ENCODE results near the gene MYO7A.

The MYO7A gene

DNA sequence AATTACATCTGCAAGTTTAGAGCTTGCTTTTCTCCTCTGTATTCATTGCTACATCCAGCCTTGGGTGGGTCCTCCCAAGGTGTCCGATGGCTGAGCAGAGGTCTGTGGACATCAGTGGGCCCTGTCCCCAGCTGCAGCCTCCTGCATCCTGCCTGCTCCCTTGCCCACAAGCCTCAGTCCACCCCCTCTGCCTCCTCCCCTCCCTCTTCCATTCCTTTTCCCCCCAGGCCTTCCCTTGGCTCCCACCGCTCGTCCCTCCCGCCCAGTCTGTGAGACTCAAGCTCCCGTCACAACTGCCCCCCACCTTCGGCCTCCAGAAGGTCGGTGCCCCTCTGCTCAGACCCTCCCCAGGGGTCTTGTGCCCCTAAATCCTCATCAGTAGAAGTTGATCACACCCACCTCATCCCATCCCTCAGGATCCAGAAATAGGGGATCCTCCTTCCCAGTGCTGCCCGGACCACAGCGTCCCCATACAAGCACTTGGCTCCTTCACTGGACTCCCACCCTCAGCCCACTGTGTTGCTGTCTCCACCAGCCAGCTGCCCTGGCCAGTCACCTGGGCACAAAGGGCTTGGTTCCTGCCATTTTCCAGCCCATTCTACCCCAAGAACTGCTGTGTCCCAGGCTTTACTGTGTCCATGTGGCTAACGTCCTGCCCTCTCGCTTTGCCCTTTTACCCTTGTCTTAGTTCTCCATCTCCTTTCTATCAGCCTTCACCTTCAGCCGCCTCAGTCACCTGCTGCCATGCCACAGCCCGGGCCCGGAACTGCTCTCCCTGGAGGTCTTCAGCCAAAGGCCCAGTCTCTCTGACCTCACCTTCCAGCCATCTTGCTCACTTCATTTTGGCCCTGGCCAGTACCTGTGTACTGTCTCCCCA lies 27.6 kb upstream of the MYO7A start:
- TF ChIP-seq POLR2A (IDR thresholded peaks at IDR 0.05; ENCODE audit: low read length) = no peak
- TF ChIP-seq GATA1 (IDR thresholded peaks at IDR 0.05; ENCODE audit: low read depth, low read length) = no peak
- DNase-seq = no peak

DNA sequence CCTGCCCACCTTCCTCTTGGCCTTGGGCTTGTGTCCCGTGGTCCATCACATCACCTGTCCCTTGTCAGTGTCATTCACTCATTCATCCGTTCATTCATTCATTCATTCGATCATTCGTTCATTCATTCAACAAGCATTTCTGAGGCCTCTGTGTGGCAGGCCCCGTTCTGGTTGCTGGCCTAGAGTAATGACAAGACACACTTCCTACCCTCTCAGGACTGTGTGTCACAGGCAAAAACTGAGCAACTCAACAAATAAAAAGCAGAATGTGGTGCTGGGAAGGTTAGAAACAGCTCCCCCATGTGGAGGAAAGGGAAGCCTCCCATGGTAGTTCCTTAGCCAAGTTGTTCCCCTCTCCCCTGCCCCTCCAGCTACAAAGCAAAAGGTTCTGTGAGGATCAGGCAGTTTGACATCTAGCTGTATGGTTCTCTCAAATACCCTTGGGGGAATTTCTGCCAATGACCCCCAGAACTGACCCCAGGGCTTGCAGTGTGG lies 27.0 kb upstream of the MYO7A start:
- peak; percentile 37 to 46 for DNase-seq
- TF ChIP-seq GATA1 (IDR thresholded peaks at IDR 0.05; ENCODE audit: low read depth, low read length) (no peak), POLR2A (IDR thresholded peaks at IDR 0.05; ENCODE audit: low read length) (no peak)

DNA sequence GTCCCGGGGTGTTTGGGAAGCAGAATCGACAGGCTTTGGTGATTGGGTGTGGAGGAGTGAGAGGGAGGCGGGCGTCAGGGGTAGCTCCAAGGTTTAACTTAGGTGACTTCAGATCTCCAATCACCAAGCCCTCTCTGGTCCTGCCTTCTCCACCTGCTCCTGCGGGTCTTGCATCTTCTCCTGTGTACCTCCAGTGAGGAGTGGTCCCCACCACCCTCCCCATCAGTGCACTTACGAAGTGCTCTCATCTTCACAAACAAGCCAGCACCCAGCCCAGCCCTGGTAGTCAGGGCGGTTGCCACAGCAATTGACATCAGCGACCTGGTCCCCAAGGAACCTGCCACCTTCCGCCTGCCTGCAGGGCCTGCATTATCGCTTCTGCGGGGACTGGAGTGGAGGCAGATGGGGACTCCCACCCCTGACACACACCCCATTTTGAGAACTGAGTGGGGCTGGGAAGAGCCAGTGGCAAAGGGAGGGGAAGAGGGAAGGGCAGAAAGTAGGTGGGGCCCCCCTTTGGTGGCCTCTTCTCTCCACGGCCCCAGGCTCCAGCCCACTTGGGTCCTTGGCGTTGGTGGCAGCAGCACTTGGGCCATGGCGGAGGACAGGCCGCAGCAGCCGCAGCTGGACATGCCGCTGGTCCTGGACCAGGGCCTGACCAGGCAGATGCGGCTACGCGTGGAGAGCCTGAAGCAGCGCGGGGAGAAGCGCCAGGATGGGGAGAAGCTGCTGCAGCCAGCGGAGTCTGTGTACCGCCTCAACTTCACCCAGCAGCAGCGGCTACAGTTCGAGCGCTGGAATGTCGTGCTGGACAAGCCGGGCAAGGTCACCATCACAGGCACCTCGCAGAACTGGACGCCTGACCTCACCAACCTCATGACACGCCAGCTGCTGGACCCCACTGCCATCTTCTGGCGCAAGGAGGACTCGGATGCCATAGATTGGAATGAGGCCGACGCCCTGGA lies 25.5 kb upstream of the MYO7A start, which contains the start of gene OMP:
OMP (plus strand) TSS at position 595 of the 965 bp plus-strand sequence; CDS start at position 595, 0 bp downstream.
- DNase-seq = no peak
- TF ChIP-seq GATA1 (IDR thresholded peaks at IDR 0.05; ENCODE audit: low read depth, low read length) (no peak), POLR2A (IDR thresholded peaks at IDR 0.05; ENCODE audit: low read length) (no peak)

DNA sequence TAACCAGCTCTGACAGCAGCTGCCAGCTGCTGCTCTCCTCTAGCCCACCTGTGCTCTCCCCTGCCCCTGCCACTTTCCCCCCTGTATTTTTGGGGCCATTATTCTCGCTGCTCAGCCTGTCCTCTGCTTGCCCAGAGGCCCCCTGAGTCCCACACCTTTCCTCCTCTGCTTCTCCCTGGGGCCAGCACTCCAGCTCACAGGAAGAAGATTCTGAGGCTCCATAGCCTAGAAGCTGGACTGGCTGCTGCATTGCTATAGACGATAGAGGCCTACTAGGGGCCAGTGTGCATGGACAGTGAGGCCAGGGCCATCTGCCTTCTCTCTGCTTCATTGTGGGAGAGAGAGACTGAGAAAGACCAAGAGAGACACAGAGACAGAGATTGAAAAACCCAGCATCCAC lies 24.7 kb upstream of the MYO7A start:
- TF ChIP-seq POLR2A (IDR thresholded peaks at IDR 0.05; ENCODE audit: low read length) (no peak), GATA1 (IDR thresholded peaks at IDR 0.05; ENCODE audit: low read depth, low read length) (no peak)
- DNase-seq = no peak

DNA sequence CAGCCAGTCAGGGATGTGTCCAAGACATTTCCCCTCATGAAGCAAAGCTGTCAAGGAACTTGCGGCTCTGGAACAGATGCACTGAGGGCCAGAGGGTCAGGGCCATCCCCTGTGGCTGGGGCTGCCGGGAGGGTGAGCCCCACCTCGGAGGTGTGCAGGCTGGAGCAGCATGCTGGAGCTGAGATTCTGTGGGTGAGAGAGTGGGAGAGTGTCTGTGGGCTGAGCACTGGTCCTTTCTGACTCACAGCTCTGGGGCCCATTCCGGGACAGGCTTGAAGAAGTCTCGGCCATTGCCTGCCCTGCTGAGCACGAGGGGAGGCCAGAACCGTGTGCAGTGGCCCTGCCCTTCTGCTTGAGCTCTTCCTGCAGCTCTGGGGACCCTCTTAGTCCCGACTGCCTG lies 23.3 kb upstream of the MYO7A start:
- no peak for DNase-seq
- TF ChIP-seq POLR2A (IDR thresholded peaks at IDR 0.05; ENCODE audit: low read length) (no peak), GATA1 (IDR thresholded peaks at IDR 0.05; ENCODE audit: low read depth, low read length) (no peak)

DNA sequence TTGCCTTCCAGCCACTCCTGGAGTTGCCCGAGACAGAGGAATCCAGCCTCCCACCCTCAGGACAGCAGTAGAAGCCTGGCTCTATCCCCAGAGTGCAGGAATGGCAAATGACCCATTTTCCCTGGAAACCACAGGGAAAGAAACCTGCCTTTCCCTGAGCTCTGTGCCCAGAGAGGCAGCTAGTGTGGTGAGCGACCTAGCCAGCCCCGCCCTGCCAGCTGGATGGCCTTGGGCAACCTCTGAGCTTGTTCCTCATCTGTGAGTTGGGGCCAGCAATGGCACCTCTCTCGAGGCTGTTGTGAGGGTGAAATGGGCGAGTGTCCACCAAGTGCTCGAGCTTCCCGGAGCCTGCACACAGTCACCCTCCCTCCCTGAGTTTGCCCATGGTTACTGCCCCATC lies 21.7 kb upstream of the MYO7A start:
- TF ChIP-seq POLR2A (IDR thresholded peaks at IDR 0.05; ENCODE audit: low read length) = no peak
- TF ChIP-seq GATA1 (IDR thresholded peaks at IDR 0.05; ENCODE audit: low read depth, low read length) = no peak
- DNase-seq = no peak

DNA sequence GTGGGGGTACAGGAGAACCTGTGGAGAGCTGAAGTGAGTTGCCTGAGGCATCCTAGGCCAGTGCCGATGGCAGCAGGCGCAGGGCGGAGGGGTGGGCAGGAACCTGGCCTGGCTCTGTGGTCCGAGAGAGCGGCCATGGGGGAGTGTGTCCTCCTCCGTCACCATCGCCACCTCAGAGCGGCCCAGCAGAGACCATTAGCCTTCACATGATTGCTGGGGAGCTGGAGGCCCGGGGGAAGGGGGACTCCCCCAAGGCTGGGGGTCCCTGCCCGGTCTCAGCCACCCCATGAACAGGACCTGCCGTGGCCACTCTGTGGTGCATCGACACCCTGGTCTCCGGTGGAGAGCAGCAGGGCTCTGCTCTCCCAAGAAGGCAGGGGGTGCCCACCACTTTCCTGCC lies 21.3 kb upstream of the MYO7A start:
- TF ChIP-seq POLR2A (IDR thresholded peaks at IDR 0.05; ENCODE audit: low read length) (no peak), GATA1 (IDR thresholded peaks at IDR 0.05; ENCODE audit: low read depth, low read length) (no peak)

DNA sequence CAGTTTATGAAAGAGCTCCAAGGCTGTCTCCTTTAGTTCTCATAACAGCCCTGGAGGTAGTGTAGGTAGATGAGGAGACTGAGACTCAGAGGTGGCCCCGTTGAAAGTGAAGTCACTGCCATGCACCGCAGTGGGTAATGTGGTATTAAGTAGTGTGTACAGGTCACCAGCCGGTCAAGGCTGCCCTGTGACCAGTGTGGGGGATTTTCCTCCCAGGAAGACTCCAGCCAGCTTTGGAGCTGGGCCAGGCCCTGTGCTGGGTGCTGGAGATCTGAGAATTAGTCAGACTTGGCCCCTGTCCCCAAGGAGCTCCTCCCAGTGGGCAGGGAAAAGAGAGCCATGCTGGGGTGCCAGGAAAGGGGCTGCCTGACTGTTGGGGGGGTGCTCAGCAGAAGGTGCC lies 20.1 kb upstream of the MYO7A start:
- no peak for DNase-seq
- TF ChIP-seq POLR2A (IDR thresholded peaks at IDR 0.05; ENCODE audit: low read length) = no peak
- TF ChIP-seq GATA1 (IDR thresholded peaks at IDR 0.05; ENCODE audit: low read depth, low read length) = no peak

More for the DNA sequence above, 21.3 kb upstream of the MYO7A start:
- DNase-seq = no peak

DNA sequence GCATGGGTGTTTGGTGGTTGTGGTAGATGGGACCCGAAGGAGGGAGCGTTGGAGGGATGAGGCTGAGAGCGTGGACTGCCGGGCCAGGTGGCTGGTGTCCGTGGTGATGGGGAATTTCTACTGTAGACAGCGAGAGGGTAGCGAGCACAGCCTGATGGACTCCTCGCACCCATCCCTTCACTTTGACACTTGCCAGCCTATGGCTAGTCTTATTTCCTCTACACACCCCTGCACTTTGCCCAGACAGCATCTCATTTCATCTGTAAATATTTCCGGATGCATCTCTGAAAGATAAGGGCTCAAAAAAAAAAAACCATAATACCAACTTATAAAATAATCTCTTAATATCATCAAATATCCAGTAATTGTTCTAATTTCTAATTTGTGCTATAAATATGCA lies 19.6 kb upstream of the MYO7A start:
- no peak for TF ChIP-seq GATA1 (IDR thresholded peaks at IDR 0.05; ENCODE audit: low read depth, low read length)
- no peak for TF ChIP-seq POLR2A (IDR thresholded peaks at IDR 0.05; ENCODE audit: low read length)
- DNase-seq = no peak

DNA sequence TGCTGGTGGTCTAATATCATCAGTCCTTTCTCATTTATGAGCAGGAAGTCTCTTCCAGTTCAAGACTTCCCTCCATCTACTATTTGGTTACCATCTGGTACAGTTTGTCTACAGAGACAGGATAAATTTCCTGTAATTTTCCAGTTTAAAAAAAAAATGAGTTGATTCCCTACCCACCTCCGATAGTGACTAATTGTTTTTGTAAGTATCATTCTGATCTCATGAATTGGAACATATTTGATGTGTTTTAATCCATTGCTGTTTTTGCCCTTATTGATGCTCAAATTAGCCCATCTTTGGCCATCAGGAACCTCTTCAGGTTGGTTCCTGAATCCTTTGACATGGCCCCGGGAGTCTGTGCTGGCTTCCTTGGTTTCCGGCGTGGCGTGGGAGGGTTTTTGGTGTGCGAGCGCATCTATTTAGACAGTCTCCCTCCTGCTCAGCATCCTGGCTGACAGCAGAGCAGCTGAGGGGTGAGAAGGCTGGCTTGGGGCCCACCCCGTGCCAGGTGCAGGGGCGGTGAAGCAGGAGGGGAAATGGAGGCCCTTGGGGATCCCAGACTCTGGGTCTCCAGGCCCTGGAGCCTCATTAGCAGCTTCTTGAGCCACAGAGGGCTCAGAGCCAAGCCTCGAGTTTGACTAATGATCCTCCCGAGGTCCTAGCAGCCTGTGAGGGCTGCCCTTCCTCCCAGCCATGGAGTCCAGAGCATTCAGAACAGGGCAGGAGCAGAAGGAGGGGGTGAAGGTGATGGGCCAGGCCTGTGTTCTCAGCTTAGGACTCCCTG lies 18.6 kb upstream of the MYO7A start:
- TF ChIP-seq GATA1 (IDR thresholded peaks at IDR 0.05; ENCODE audit: low read depth, low read length) = no peak
- TF ChIP-seq POLR2A (IDR thresholded peaks at IDR 0.05; ENCODE audit: low read length) = no peak

DNA sequence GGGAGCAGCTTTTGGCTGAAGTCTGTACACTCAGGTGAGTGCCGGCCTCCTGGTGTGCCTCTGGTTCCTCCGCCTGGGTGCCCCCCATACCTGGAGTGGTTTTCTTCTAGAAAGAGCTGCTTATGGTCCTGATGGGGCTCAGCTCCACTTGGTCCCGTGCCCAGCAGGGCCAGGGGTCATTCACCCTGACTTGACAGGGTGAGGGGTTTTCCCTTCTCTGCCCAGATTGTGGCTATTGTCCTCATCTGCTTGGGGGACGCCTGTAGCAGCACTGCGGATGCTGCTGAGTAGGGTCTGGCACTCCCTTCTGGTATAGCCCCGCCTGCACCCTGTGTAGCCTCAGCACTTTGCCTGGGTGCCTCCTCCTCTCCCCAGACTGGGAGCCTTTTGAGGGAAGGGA lies 17.2 kb upstream of the MYO7A start:
- no peak for DNase-seq
- TF ChIP-seq POLR2A (IDR thresholded peaks at IDR 0.05; ENCODE audit: low read length) = no peak
- no peak for TF ChIP-seq GATA1 (IDR thresholded peaks at IDR 0.05; ENCODE audit: low read depth, low read length)

More for the DNA sequence above, 18.6 kb upstream of the MYO7A start:
- no peak for DNase-seq

DNA sequence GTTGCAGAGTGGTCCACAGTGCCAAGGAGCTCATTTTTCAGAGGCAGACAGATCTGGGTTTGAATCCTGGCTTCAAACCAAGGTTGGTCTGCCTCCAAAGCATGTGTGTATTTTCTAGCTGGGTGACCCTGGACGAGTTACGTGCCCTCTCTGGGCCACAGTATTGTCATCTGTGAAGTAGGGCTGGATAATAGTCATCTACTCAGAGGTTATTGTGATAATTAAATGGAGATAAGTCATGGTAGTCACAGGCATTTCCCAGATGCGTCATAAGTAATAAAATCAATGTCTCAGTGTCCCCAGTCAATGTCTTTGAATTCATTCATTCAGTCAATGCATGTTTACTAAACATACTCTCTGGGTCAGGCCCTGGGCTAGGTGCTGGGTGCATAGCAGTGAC lies 16.8 kb upstream of the MYO7A start:
- no peak for TF ChIP-seq POLR2A (IDR thresholded peaks at IDR 0.05; ENCODE audit: low read length)
- TF ChIP-seq GATA1 (IDR thresholded peaks at IDR 0.05; ENCODE audit: low read depth, low read length) = no peak
- no peak for DNase-seq

DNA sequence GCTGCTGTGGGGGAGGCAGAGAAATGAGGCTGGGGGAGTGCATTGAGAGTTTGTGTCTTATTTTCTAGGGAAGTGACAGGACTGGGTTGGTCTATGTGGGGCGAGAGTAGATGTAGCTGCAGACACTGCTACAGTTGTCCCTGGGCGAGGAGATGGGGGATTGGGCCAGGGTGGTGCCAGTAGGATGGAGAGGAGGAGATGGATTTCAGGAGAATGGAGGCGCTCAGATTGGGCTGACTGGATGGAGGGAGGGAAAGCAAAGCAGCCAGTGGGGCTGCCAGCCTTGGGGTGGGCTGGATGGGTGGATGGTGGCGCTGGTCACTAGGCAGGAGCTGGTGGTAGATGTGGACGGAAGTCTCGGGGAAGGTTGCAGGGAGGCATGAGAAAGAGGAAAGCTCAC lies 16.1 kb upstream of the MYO7A start:
- no peak for DNase-seq
- no peak for TF ChIP-seq GATA1 (IDR thresholded peaks at IDR 0.05; ENCODE audit: low read depth, low read length)
- no peak for TF ChIP-seq POLR2A (IDR thresholded peaks at IDR 0.05; ENCODE audit: low read length)

Measured in erythroblast (primary cell).